ENCODE results near the gene PTPN13.

DNA sequence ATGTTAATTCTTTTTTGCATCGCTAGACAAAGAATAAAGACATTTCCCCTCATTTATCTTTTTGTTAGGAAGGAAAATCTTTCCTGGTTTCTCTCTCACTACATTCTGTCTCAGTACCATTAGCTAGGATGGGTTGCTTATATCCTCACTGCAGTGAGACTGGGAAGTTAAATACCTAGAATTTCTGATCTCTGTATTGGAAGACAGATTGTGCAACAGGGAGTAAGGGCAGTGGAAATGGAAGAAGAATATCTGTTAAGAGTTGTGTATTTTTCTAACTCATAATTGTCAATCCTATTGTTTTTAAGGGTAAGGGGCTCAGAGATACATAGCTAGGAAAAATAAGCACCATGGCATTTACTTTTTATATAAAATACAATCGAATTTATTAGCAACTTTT lies 19.6 kb downstream of the PTPN13 start:
- TF ChIP-seq EZH2 (IDR thresholded peaks at IDR 0.05; ENCODE audit: insufficient read depth, poor library complexity, severe bottlenecking) (no peak), EZH2phosphoT487 (IDR thresholded peaks at IDR 0.05; ENCODE audit: insufficient read depth, low read depth) (no peak)

All from GM23248 (cell line).